A673 (cell line): ENCODE results near the gene BARX1. TPM values are rescaled to one million over a fixed set of nuclear protein-coding genes. Genes with fewer than 3 reads are reported as not detected.

ENCODE experiments used
- BruUV-seq: library from RNA; stranded (reverse); fragments of 400-500 nt; replicated peaks from 2 replicates; lab custom pipeline; 2021; lab: Mats Ljungman, UMichigan
- CTCF ChIA-PET: fragments of 300-600 bp; sonication (Branson Sonifier 250); formaldehyde crosslinking; loops from one replicate; lab custom pipeline; 2022; ENCODE audit warnings: antibody characterized with exemption; lab: Charles Lee
- POLR2A ChIA-PET: fragments of 300-600 bp; sonication (Branson Sonifier 250); formaldehyde crosslinking; loops from one replicate; lab custom pipeline; 2022; ENCODE audit warnings: antibody characterized with exemption; ENCODE audit not compliant: low non-redundant PET; lab: Charles Lee
- DNase-seq: peaks from one replicate; pipeline ENCODE4 v3.0.0-alpha.2; 2015; ENCODE audit warnings: low spot score
- H3K27ac ChIP-seq: fragments of 200-600 bp; sonication (generic); 2 replicates; pipeline ENCODE4 v1.5.1; 2016; ENCODE audit warnings: mixed run types, low read depth, mild to moderate bottlenecking, mixed read lengths, antibody characterized with exemption, low read length; ENCODE audit not compliant: poor library complexity, severe bottlenecking
- H3K27me3 ChIP-seq: fragments of 200-600 bp; sonication (generic); replicated peaks from 2 replicates; pipeline ENCODE4 v1.6.1; 2017; ENCODE audit warnings: mixed run types, low read depth, mild to moderate bottlenecking, mixed read lengths, antibody characterized with exemption, low read length; ENCODE audit not compliant: insufficient read depth, poor library complexity
- H3K36me3 ChIP-seq: fragments of 200-600 bp; sonication (generic); 2 replicates; pipeline ENCODE4 v1.6.1; 2016; ENCODE audit warnings: mixed run types, mild to moderate bottlenecking, mixed read lengths, antibody characterized with exemption, low read length; ENCODE audit not compliant: insufficient read depth, poor library complexity, severe bottlenecking
- H3K4me1 ChIP-seq: fragments of 200-600 bp; sonication (generic); 2 replicates; pipeline ENCODE4 v1.6.1; 2017; ENCODE audit warnings: mixed run types, mild to moderate bottlenecking, mixed read lengths, antibody characterized with exemption, low read length; ENCODE audit not compliant: insufficient read depth, poor library complexity, severe bottlenecking
- H3K4me3 ChIP-seq: fragments of 200-600 bp; sonication (generic); 2 replicates; pipeline ENCODE4 v1.5.1; 2016; ENCODE audit warnings: low read depth, mixed run types, mild to moderate bottlenecking, mixed read lengths, low read length; ENCODE audit not compliant: poor library complexity, severe bottlenecking
- H3K9me3 ChIP-seq: fragments of 200-600 bp; sonication (generic); 2 replicates; pipeline ENCODE4 v1.6.1; 2016; ENCODE audit warnings: mixed run types, low read depth, mild to moderate bottlenecking, mixed read lengths, antibody characterized with exemption, low read length; ENCODE audit not compliant: poor library complexity, severe bottlenecking
- CTCF ChIP-seq: fragments of 300-800, 200-600 bp; sonication (generic); conservative IDR thresholded peaks from 2 replicates; pipeline ENCODE4 v1.5.1; 2017; ENCODE audit warnings: low read depth, mild to moderate bottlenecking, antibody characterized with exemption, low read length, moderate library complexity, mixed read lengths
- EZH2 ChIP-seq: fragments of 200-600 bp; sonication (generic); IDR thresholded peaks from 2 replicates; pipeline ENCODE4 v1.6.1; 2017; ENCODE audit warnings: borderline replicate concordance, low read depth, mild to moderate bottlenecking, mixed read lengths, antibody characterized with exemption, low read length; ENCODE audit not compliant: poor library complexity, severe bottlenecking
- intact Hi-C: fragments of 100-400 bp; cut with micrococcal nuclease; formaldehyde crosslinking; loops from one replicate; pipeline ENCODE4 v1.10.0; 2022; ENCODE audit not compliant: unreplicated experiment
- total RNA-seq: library from RNA; stranded (reverse); gene quantifications from 2 replicates; pipeline ENCODE4 v1.2.3, GENCODE V29; 2021

BARX1 gene
- total RNA-seq, 1 experiment from 2014 or later: 9.8 TPM

DNA sequence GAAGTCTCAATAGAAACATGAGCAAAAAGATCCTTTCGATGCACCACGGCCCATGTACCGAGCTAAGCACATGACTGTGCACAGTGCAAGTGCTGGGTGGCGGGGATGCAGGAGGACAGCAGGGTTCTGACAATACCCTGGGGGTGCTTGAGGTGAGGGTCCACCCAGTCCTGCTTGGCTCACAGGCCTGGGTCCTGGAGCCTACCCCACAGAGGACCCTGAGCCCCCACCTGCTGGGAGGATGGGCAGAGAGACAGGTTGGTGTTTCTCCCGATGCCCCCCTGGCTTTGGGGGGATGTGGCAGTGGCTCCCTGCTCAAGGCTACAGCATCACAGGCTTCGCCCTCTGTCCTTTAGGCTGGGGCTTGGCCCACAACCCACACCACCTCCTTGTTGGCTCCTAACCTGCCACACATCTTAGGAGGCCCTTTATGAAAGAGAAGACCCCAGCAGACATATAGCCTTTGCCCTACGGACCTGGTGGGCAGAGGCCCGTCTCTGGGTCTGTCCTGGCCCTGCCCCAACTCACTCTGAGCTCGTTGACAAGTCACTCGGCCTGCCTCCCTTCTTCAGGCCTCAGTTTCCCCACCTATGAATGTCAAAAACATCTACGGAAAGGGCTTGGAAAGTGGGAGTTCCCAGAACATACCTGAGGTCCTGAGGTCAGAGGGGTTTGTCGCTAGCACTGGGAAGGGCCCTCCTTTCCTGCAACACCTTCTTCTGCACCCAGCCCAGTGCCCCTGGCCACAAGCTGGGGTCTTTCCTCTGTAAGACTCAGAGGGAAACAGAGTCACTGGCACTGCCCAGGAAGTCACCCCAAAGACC lies 50.3 kb downstream of the BARX1 start:
- H3K36me3 ChIP-seq: no peaks in the 10 kb centered on the region
- POLR2A ChIA-PET: no interaction called here
- H3K4me3 ChIP-seq: no peak overlapping the region
- intact Hi-C loops: no loop called here
- H3K27me3 ChIP-seq: no peaks in the 10 kb centered on the region
- H3K27ac ChIP-seq: no peak overlapping the region
- H3K4me1 ChIP-seq: no peaks in the 10 kb centered on the region
- no peak for TF ChIP-seq EZH2
- no peak for TF ChIP-seq CTCF
- no TSS peak for BruUV-seq
- no peaks in the 10 kb centered on the region for H3K9me3 ChIP-seq
- CTCF ChIA-PET: no interaction called here
- DNase-seq: no peak

GRCh38 chr9:93903886-93904648 lies 51.1 kb downstream of the BARX1 start:
- BruUV-seq: no TSS peak
- H3K36me3 ChIP-seq: no peaks in the 10 kb centered on the region
- H3K27ac ChIP-seq: no peak overlapping the region
- no peak for TF ChIP-seq CTCF
- no peak for TF ChIP-seq EZH2
- DNase-seq: no peak
- CTCF ChIA-PET: no interaction called here
- H3K4me1 ChIP-seq: no peaks in the 10 kb centered on the region
- POLR2A ChIA-PET: no interaction called here
- H3K27me3 ChIP-seq: no peaks in the 10 kb centered on the region
- no peaks in the 10 kb centered on the region for H3K9me3 ChIP-seq
- no peak overlapping the region for H3K4me3 ChIP-seq
- intact Hi-C loops: no loop called here

DNA sequence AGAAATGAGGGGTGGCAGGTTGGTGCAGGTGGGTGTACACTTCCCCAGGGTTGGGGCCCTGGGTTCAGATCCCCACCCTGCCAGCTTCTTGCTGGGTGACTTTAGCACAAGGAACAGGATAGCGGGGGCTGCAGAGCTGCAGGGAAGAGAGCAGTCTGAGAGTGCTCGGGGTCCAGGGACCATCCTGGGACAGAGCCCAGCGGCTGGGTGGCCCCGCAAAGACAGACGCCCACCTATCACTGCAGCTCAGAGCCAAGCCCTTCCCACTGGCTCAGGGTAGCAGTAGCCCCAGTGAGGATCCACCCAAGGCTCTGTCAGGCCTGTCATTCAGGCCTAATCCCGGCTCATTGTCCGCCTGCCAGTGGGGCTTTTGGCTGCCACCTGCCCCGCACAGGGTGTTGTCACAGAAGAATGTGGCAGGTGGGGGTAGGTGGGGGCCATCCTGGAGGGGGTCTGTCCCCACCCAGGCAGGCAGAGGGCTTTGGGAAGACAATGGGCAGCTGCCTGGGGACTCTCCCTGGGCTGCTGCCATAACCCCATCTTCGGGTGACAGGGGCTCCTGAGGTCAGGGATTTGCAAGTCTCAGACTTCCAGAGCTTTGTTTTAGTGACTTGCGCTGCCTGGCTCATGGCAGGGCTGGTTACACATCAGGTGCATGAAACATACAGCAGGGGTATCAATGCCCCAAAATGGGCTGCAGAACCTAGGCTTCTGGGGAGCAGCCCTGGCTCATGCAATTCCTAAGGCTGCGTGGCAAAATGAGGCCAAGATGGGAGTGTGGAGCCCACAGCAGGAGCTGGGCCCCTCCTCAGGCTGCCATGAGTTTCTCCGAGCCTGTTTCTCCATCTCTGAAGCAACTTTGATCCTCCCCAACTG lies 52.1 kb downstream of the BARX1 start:
- no peak for DNase-seq
- Histone ChIP-seq H3K36me3 (no peaks in the 10 kb centered on the region), H3K4me3 (no peak overlapping the region), H3K4me1 (no peaks in the 10 kb centered on the region), H3K27ac (no peak overlapping the region), H3K9me3 (no peaks in the 10 kb centered on the region), H3K27me3 (no peaks in the 10 kb centered on the region)
- ChIA-PET CTCF (no interaction called here), POLR2A (no interaction called here)
- TF ChIP-seq EZH2 (no peak), CTCF (no peak)
- BruUV-seq: no TSS peak
- intact Hi-C loops: no loop called here
